Stimulated activated CD4-positive, alpha-beta T cell treated with anti-CD3 and anti-CD28 coated beads, Interleukin-1b, Interleukin-23, amount 100 ng/mL, for 1 hour (primary cell): ENCODE measurements around the gene GFM1.

Source experiments
- DNase-seq, 2 donors: peaks; one replicate each; pipeline ENCODE4 v3.0.0-alpha.2; 2020; ENCODE audit warnings: low read depth in 2 of 2

The GFM1 gene

DNA sequence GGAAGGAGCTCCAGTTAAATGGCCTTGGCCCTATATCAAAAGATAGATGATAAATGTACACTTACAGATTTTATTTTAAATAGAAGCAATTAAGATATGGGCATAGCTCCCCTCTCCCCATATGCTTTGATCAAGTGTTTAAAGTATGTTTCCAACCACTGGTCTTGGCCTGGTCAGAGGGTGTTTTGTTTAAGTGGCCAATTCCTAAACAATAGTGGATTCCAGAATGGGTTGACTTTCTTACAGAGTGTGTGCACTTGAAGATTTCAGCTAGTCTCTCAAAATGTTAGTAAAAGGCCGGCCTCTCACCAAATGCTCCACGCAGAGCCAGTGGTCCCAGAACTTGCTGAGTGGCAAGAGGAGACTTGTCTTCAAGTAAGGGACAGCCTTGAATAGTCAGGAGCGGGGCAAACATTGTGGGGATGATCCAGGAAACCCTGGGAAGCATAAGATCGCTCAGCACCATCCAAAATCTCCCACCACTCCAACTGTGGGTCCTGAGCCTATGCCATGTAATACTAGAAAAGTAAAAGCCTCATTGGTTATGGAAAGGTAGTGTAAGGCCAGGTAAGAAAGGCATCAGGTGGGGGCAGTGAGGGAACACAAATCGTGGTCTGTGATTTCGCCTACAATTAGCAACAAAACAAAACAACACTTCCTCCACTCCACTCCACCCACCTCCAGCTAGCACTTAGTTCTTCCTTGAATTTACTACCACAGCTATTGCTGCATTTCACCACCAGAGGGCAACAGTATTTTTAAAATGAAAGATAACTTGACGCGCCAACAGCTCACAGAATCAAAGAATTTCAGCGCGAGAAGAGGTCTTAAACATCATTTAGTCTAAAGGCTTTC is 83.1 kb downstream of the GFM1 start:
- DNase-seq: peak in 1 of 2 donors; percentile 14

DNA sequence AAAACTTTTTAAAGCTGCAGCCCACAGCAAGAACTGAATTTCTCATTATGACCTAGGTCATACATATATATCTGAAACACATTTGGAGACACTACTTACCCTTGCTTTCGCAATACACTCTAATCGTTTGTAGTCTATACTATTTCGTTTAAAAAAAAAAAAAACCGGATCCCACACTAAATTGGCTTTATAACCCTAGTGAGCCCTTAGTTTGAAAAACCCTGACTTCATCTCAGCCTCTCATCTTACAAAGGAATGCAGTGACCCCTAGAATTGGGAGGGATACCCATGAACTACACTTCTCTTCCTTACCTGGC is 83.7 kb downstream of the GFM1 start:
- DNase-seq: no peak

DNA sequence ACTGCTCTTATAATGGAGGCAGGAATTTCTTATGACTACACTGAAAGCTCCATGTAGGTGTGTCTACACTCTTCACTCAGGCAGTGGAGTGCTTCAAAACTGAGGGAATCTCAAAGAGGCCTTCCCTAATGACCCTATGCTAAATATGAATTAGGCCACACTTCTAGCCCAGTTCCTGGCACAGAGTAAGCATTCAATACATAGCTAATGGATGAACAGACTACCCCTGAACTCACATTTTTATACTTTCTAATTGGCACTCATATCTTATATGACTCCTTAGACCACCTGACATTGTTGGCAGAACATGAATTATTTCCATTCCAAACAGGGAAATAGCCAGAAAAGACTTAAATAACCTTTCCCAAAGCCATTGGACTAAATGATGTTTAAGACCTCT is 84.5 kb downstream of the GFM1 start:
- DNase-seq: no peak

DNA sequence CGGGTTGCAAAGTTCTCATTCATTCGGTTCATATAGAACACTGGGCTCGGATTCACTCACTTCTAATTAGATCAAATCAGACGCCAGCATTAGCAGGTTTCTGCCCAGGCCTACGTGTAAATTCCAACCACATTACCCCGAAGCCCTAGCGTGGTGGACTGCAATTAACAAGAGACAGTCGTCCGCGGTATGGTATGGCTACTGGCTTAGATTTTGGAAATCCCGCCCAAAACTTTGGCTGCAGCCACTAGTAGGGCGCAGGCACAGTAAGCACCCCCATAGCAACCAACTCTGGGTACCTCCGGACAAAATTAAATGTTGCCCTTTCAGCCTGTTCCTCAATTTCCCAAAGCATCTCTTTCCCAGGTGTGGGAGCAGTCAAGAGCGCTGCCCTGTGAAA is 87.2 kb downstream of the GFM1 start:
- DNase-seq: no peak

DNA sequence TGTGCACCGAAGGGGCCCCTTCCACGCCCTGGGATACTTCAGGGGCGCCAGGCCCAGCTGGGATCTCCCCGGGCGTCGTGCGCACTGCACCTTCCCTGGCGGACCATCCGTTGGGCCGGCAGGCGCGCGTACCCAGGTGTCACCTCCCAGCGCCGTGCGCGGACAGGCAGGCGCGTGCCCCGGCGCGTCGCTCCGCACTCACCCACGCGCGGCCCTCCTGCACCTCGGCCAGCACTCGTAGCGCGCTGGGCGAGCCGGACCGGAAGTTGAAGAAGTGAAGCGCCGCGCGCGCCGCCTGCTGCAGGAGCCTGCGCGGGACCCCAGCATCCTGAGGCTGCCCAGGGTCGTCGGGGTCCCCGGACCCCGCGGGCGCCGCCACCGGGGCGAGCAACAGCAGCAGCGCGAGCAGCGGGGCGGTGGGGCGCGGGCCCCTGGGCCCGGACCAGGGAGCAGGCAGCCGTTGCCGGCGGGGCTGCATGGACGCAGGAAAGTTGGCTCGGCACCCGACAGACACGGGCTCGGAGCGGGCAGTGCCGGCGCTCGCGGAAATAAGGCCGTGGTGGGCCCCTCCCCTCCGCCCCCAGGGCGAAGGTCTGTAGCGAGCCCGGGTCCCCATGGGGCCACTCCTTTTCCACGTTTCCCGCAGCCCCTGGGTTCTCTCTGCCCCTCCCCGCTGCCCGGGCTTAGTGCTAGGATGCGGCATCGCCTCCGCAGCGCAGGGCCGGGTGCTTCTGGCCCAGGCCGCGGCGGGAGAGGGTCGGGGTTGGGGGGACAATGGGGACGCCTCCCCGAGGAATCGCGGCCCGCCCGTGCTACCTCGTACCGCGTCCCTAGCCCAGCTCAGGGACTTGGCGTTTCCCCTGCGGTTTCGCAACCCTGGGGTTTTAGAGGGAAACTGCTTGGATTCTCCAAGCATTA is 87.9 kb downstream of the GFM1 start, which contains the start of gene RARRES1:
Gene RARRES1 (minus strand): TSS at position 520 of the 918 bp plus-strand sequence. CDS start 42 bp downstream, at position 478.
- DNase-seq: no peak

DNA sequence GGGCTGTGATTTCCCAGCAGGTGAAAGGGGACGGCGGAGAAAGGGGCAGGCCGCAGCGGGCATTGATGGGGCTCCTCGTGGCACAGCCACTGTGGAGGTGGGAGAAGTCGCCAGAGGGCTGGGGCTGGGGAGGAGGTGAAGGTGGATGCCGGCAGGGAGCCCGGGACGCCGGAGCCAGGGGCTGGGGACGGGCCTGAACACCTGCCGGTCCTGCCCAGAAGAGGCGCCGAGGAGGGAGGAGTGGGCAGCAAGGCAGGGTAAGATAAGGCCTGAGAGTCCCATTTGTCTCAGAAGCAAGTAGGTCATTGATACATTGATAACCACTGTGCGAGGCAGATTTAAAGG is 88.5 kb downstream of the GFM1 start:
- DNase-seq: no peak

DNA sequence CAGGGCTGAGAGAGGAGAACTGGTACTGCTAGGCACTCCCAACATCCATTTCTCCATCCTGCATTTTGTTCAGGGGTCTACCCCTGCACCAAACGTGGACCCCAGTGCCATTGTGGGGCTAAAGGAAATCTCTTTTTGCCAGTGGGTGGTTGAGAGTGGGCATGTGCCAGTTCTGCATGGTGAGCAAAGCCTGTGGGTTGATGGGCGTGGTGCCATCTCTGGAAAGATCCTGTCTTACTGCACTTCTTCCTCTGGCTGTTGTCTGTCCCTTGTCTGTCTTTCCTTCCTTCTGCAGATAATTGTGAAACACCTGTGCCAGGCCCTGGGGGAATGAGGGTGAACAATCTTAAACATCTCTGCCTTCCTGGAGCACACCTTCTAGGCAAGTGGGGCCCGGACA is 89.3 kb downstream of the GFM1 start:
- no peak for DNase-seq

DNA sequence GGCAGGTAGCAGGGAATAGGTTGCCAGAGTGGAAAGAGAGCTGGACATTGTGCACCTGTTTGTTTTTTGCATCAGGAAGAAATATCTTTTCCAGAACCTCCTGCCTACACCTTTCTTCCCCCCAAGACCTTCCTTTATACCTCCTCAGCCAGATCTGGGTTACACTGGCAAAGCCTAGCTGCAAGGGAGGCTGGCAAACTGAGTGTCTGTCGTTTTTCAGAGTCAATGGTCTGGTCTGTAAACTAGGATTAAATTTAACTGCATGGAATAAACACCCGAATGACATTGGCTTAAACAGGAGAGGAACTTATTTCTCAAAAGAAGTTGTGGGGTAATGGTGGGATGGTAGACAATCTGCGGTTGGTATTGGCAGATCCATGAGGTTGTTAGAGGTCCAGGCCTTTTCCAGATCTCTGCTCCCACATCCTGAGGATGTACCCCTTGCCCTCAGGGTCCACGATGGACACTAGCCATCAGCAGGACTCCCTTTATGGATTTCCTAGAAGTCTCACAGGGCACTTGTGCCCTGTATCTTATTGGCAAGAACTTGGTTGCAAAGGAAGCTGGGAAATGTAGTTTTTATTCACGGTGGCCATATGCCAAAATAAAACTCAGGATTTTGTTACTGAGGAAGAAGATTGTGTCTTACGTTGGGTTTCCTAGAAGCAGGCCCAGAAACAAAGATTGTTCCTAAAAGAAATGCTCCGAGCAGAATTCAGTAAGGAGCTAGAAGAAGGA is 91.1 kb downstream of the GFM1 start:
- no peak for DNase-seq

DNA sequence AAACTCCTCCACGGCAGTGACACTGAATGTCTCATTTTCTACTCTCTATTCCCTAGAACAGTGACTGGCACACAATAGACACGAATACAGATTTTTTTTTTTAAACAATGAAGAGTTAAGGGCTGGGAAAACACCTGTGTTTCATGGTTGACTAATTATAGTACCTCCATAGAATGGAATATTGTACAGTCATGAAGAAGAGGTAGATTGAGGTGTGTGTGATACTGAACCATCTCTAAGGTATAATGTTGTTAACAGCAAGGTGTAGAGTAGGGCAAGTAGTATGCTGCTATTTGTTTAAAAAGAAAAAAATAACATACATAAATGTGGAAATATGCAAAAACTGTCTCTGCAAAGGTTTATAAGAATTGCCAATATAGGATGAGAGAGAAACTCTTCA is 93.1 kb downstream of the GFM1 start:
- no peak for DNase-seq

DNA sequence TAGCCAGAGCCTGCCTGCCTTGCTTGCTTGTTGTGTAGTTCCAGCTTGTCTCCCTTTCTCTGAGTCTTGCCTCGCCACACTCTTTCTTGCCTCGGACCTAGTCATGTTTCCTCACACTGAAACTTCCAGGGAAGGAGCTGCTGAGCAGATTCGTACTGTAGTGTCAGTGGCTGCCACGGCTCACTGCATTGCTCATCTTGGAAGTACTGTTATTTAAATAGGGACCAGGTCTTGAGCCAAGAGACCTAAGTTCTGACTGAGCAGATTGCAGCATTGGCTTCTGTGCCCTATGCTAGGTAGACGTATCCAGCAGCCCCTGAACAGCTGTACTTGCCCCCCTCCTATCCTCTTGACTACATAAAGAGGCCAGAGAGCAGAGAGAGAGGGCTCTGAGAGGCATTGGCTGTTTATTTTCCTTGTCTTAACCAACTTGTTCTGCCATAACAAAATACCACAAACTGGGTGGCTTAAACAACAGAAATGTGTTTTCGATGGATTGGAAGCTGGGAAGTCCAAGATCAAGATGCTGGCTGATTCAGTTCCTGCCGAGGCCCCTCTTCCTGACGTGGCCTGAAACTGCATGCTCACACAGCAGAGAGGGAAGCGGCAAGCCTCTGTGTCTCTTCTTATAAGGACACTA is 93.8 kb downstream of the GFM1 start:
- DNase-seq: no peak

DNA sequence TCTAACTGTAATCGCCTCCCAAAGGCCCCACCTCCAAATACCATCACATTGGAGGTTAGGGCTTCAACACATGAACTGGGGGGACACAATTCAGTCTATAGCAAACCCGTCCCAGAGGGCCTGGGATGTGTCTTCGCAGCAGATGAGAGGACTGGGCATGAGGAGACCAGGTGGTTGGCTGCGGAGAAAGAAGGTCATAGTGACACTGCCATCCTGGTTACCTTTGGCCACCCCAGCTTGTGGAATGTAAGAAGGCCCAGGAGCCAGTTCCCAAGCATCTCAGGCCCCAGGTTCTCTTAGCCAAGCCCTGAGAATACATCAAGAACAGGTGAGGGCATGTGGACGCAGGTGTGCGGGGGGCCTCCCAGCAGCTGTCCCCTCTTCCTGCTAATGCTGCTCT is 94.3 kb downstream of the GFM1 start:
- DNase-seq: no peak

DNA sequence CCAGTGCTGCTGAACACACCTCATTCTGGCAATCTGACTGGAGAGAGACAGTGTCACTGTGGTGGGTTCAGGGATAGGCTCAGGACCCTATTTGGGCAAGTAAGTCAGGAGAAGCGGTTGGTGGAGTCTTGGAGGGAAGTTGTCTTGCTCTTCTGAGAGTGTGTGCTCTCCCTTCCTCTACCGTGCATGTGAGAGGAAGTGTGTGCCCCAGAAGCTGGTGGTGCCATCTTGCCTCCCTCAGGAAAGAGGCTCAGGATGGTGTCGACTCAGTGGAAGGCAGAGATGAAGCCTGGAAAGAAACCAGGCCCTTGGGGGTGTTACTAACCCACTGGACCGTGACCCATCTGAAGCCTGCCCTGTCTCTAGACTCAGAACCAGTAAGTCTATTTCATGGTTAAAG is 94.8 kb downstream of the GFM1 start:
- no peak for DNase-seq

DNA sequence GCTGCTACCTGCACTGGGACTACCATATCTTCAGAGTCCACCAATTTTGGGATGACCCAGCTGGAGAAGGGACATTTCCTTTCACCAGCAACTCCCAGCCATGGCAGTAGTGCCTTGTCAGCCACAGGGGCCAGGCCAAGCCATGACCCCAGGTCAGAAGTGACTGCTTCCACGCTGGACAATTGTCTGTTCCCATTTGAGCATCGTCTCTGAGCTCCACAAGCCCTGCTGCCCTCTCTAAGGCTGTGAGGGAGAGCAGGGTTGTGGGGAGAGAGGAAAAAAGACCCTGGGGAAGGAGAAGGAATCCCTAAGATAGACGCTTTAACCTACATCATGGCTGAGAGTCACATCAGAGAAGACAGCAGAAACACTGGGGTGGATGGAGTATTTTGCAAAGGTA is 95.3 kb downstream of the GFM1 start:
- DNase-seq: no peak
